Neural progenitor cell (in vitro differentiated cells): ENCODE results near the gene OBI1.

Source experiments
- CTCF ChIP-seq: fragments of 200-600 bp; sonication (generic); IDR thresholded peaks from 2 replicates; pipeline ENCODE4 v1.5.1; 2017; ENCODE audit warnings: antibody characterized with exemption, mild to moderate bottlenecking
- EZH2 ChIP-seq: fragments of 200-600 bp; sonication (generic); IDR thresholded peaks from 2 replicates; pipeline ENCODE4 v1.6.1; 2017; ENCODE audit warnings: antibody characterized with exemption, mild to moderate bottlenecking, moderate library complexity

- TF ChIP-seq EZH2 (no peak), CTCF (no peak)
Measured at GRCh38 chr13:78649997-78650716, 8.8 kb downstream of the OBI1 start.
